Panc1 (cell line): ENCODE results near the gene ALOXE3. TPM values are rescaled to one million over a fixed set of nuclear protein-coding genes. Genes with fewer than 3 reads are reported as not detected.

Source experiments
- ATAC-seq: fragments of 200-7000 bp; cut with Tn5 transposase; 2 replicates; pipeline ENCODE4 v1.9.1; 2020; ENCODE audit warnings: mild to moderate bottlenecking, moderate library complexity
- BruUV-seq: library from RNA; stranded (reverse); fragments of 400-500 nt; replicated peaks from 2 replicates; lab custom pipeline; 2021; lab: Mats Ljungman, UMichigan
- CTCF ChIA-PET: fragments of 300-600 bp; sonication (Branson Sonifier 250); formaldehyde crosslinking; loops from one replicate; lab custom pipeline; 2022; ENCODE audit warnings: antibody characterized with exemption; lab: Charles Lee
- POLR2A ChIA-PET: fragments of 300-600 bp; sonication (Branson Sonifier 250); formaldehyde crosslinking; loops from one replicate; lab custom pipeline; 2022; ENCODE audit warnings: antibody characterized with exemption; lab: Charles Lee
- DNase-seq: peaks from one replicate; pipeline ENCODE4 v3.0.0-alpha.2; 2010; ENCODE audit warnings: low read depth, low spot score
- H3K27ac ChIP-seq: 2 replicates; pipeline ENCODE4 v1.5.1; 2011; ENCODE audit warnings: mild to moderate bottlenecking, low read length, inconsistent platforms
- H3K27me3 ChIP-seq: fragments of 200-500 bp; sonication (Bioruptor generic); 2 replicates; pipeline ENCODE4 v1.6.0; 2014; ENCODE audit warnings: low read length, inconsistent platforms; ENCODE audit not compliant: control insufficient read depth, insufficient read depth
- H3K36me3 ChIP-seq: fragments of 200-500 bp; sonication (Bioruptor generic); 2 replicates; pipeline ENCODE4 v1.5.1; 2014; ENCODE audit warnings: inconsistent platforms, mild to moderate bottlenecking, low read length, moderate library complexity; ENCODE audit not compliant: control insufficient read depth, insufficient read depth
- H3K4me1 ChIP-seq: 2 replicates; pipeline ENCODE4 v1.5.1; 2011; ENCODE audit warnings: inconsistent platforms, mild to moderate bottlenecking, low read length, moderate library complexity; ENCODE audit not compliant: control insufficient read depth, insufficient read depth
- H3K4me3 ChIP-seq, 2 experiments: 2 replicates each; pipeline ENCODE4 v1.5.1; 2011 to 2012; ENCODE audit warnings: low read depth in 2 of 2, low read length in 2 of 2, mild to moderate bottlenecking in 2 of 2, inconsistent platforms in 1 of 2, moderate library complexity in 1 of 2
- H3K9me3 ChIP-seq: fragments of 200-500 bp; sonication (Bioruptor generic); 2 replicates; pipeline ENCODE4 v1.5.1; 2014; ENCODE audit warnings: low read depth, mild to moderate bottlenecking, inconsistent platforms, low read length, moderate library complexity; ENCODE audit not compliant: control insufficient read depth, insufficient read depth
- POLR2AphosphoS5 ChIP-seq: IDR thresholded peaks from 2 replicates; pipeline ENCODE4 v1.6.1; 2012; ENCODE audit warnings: mild to moderate bottlenecking, low read depth, low read length, moderate library complexity
- SIN3A ChIP-seq: IDR thresholded peaks from 2 replicates; pipeline ENCODE4 v1.6.1; 2012; ENCODE audit warnings: low read depth, mild to moderate bottlenecking, low read length, moderate library complexity, borderline replicate concordance; ENCODE audit not compliant: insufficient read depth
- TCF7L2 ChIP-seq: IDR thresholded peaks from 2 replicates; pipeline ENCODE4 v1.6.1; 2011; ENCODE audit warnings: mild to moderate bottlenecking, low read depth, low read length, inconsistent platforms
- in situ Hi-C: cut with HindIII; loops from 2 replicates; pipeline ENCODE4 v1.10.0; 2016; ENCODE audit warnings: low sequenced_read_pairs, low pct_unique_long_range_greater_than_20kb
- intact Hi-C: fragments of 100-400 bp; cut with micrococcal nuclease; formaldehyde crosslinking; loops from one replicate; pipeline ENCODE4 v1.10.0; 2022; ENCODE audit not compliant: unreplicated experiment
- total RNA-seq: library from RNA; stranded (reverse); gene quantifications from one replicate; pipeline ENCODE4 v1.2.1, GENCODE V29; 2021; ENCODE audit not compliant: unreplicated experiment
- TF ChIP-seq, protein P1 (sequence below), 2 experiments: IDR thresholded peaks; 2 replicates each; pipeline ENCODE4 v1.6.1; 2011 to 2012; ENCODE audit warnings: low read depth in 2 of 2, control low read depth in 1 of 2, low read length in 1 of 2, mild to moderate bottlenecking in 1 of 2, moderate library complexity in 1 of 2; ENCODE audit not compliant: insufficient read depth in 1 of 2
- TF ChIP-seq, protein P2 (sequence below): fragments of 450-650 bp; IDR thresholded peaks from 2 replicates; pipeline ENCODE4 v1.5.1; 2017; ENCODE audit warnings: mild to moderate bottlenecking

Gene ALOXE3
- total RNA-seq, 1 experiment from 2014 or later, result 0.46 TPM

DNA sequence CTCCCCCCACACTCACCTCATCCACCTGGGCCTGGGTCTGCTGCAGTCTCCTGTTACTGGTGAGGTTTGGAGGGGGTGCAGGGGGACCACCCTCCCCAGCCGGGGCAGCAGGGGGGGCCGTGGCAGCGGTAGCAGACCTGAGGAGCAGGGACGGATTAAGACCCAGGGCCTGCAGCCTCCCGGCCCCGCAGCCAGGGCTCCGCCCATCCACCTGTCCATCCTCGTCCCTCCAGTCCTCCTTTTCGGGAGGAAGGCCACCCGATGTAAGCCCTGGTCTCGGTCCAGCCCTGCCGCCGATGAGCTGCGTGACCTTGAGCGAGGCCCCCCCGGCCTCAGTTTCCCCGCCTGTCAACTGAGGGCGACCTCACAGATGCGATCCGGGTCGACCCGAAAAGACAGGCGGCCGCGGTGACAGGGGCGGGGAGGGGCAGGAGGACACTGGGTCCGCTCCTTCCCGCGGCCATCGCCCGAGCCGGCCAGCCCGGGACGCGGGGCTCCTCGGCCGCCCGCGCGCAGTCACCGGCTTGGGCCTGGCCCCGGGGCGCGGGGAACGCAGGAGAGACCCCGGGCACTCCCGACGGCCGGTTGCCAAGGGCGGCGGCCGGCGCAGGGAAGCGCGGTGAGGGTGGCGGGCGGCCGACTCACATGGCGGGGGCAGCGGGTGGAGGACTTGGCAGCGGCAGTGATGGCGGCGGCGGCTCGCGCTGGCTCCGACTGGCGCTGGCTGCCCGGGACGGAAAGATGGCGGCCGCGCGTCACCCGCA lies 44.1 kb upstream of the ALOXE3 start, which contains the start of gene VAMP2:
Gene VAMP2 (minus strand): TSS at position 716 of the 764 bp plus-strand sequence. CDS start 69 bp downstream, at position 647.
- in situ Hi-C loops, result no loop called here
- ChIA-PET CTCF (no interaction called here), POLR2A (no interaction called here)
- H3K27me3 ChIP-seq, result no peaks in the 10 kb centered on the region
- peak within 1 kb of the TSS; percentile 79 to 84 for H3K4me3 ChIP-seq
- peaks cover 29% of the 10 kb centered on the region for H3K4me1 ChIP-seq
- no TSS peak for BruUV-seq
- intact Hi-C loops, result no loop called here
- TF ChIP-seq POLR2AphosphoS5, result 0 out of 2 replicates have a peak, but pooled peaks have one; percentile 29
- TF ChIP-seq SIN3A, result no peak
- H3K36me3 ChIP-seq, result no peaks in the 10 kb centered on the region; the same call in none of the 2 replicates
- H3K9me3 ChIP-seq, result no peaks in the 10 kb centered on the region
- DNase-seq (no peak), ATAC-seq (peak; percentile 74)
- peak within 1 kb of the TSS; percentile 79 for H3K27ac ChIP-seq

DNA sequence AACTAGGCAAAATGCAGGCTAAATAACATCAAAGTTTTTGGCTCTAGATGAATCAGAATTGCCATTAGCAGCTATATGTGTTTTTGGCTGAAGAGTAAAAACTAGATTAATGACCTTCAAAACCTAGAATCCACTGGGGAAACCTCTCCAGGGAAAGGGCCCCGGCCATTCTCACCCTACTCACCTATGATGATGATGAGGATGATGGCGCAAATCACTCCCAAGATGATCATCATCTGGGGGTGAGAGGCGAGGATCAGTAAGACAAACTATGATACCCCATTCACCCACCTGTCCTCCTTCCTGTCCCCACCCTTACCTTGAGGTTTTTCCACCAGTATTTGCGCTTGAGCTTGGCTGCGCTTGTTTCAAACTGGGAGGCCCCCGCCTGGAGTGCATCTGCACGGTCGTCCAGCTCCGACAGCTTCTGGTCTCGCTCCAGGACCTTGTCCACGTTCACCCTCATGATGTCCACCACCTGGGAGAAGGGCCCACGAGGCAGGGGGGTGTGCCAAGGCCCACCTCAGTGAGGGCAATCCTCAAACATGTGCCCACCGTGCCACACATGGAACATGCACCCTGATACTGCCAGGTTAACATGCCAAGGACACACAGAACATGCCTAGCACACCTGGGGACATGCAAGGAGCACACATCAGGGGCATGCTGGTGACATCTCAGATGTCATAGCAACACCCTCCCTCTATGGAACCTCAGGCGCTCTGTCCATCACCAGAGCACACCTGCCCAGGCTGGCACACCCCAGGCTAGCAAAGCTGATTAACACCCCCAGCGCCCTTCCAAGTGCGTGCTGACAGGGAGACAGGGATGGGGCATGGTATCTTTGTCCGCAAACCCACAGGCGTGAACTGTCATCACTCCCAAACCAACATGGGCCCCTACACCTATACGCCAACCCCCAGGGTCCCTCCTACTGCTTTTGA lies 43.2 kb upstream of the ALOXE3 start:
- CTCF ChIA-PET, result interaction anchor here (0.5 kb wide), 1 partner anchor 39 kb away, joined by 3 read pairs; no protein-coding TSS in a partner anchor
- ATAC-seq, result no peak
- BruUV-seq, result no TSS peak

More for the DNA sequence above, 43.2 kb upstream of the ALOXE3 start:
- no peak for DNase-seq
- peak overlapping the region; percentile 79 for H3K27ac ChIP-seq
- intact Hi-C loops, result no loop called here
- no peaks in the 10 kb centered on the region for H3K27me3 ChIP-seq
- POLR2A ChIA-PET, result no interaction called here
- no peaks in the 10 kb centered on the region; the same call in none of the 2 replicates for H3K36me3 ChIP-seq
- H3K9me3 ChIP-seq, result no peaks in the 10 kb centered on the region
- H3K4me1 ChIP-seq, result peaks cover 32% of the 10 kb centered on the region
- H3K4me3 ChIP-seq, result peak overlapping the region; percentile 79 to 84
- in situ Hi-C loops, result no loop called here
- TF ChIP-seq SIN3A (no peak), TCF7L2 (no peak), POLR2AphosphoS5 (no peak)
- TF ChIP-seq, protein P1, sequence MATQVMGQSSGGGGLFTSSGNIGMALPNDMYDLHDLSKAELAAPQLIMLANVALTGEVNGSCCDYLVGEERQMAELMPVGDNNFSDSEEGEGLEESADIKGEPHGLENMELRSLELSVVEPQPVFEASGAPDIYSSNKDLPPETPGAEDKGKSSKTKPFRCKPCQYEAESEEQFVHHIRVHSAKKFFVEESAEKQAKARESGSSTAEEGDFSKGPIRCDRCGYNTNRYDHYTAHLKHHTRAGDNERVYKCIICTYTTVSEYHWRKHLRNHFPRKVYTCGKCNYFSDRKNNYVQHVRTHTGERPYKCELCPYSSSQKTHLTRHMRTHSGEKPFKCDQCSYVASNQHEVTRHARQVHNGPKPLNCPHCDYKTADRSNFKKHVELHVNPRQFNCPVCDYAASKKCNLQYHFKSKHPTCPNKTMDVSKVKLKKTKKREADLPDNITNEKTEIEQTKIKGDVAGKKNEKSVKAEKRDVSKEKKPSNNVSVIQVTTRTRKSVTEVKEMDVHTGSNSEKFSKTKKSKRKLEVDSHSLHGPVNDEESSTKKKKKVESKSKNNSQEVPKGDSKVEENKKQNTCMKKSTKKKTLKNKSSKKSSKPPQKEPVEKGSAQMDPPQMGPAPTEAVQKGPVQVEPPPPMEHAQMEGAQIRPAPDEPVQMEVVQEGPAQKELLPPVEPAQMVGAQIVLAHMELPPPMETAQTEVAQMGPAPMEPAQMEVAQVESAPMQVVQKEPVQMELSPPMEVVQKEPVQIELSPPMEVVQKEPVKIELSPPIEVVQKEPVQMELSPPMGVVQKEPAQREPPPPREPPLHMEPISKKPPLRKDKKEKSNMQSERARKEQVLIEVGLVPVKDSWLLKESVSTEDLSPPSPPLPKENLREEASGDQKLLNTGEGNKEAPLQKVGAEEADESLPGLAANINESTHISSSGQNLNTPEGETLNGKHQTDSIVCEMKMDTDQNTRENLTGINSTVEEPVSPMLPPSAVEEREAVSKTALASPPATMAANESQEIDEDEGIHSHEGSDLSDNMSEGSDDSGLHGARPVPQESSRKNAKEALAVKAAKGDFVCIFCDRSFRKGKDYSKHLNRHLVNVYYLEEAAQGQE (IDR thresholded peaks at IDR 0.05; ENCODE audit: insufficient read depth in 1 of 2, low read depth in 2 of 2, low read length in 1 of 2), result no peak
- TF ChIP-seq, protein P2, sequence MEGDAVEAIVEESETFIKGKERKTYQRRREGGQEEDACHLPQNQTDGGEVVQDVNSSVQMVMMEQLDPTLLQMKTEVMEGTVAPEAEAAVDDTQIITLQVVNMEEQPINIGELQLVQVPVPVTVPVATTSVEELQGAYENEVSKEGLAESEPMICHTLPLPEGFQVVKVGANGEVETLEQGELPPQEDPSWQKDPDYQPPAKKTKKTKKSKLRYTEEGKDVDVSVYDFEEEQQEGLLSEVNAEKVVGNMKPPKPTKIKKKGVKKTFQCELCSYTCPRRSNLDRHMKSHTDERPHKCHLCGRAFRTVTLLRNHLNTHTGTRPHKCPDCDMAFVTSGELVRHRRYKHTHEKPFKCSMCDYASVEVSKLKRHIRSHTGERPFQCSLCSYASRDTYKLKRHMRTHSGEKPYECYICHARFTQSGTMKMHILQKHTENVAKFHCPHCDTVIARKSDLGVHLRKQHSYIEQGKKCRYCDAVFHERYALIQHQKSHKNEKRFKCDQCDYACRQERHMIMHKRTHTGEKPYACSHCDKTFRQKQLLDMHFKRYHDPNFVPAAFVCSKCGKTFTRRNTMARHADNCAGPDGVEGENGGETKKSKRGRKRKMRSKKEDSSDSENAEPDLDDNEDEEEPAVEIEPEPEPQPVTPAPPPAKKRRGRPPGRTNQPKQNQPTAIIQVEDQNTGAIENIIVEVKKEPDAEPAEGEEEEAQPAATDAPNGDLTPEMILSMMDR, result no peak
